ENCODE results near the gene MAP7D3.

DNA sequence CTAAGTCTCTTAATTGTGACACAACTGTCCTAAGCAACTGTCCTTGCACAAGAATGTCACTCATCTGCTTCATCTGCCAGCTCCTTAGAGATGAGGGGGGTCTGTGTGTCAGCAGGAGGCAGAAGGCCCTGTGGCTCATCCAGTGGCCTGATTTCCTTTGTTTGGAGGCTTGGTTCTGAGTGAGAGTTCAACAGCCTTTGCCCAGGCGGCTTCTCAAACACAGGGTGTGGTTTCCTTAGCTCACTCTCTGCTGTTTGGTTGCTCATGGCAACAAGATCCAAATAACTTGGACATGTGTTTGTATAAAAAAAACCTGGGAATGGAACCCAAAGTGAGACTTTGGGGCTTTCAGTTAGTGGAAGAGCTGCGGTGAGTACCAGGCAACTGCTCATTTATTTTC, 46.6 kb downstream of the MAP7D3 start:
- TF ChIP-seq, protein P1, sequence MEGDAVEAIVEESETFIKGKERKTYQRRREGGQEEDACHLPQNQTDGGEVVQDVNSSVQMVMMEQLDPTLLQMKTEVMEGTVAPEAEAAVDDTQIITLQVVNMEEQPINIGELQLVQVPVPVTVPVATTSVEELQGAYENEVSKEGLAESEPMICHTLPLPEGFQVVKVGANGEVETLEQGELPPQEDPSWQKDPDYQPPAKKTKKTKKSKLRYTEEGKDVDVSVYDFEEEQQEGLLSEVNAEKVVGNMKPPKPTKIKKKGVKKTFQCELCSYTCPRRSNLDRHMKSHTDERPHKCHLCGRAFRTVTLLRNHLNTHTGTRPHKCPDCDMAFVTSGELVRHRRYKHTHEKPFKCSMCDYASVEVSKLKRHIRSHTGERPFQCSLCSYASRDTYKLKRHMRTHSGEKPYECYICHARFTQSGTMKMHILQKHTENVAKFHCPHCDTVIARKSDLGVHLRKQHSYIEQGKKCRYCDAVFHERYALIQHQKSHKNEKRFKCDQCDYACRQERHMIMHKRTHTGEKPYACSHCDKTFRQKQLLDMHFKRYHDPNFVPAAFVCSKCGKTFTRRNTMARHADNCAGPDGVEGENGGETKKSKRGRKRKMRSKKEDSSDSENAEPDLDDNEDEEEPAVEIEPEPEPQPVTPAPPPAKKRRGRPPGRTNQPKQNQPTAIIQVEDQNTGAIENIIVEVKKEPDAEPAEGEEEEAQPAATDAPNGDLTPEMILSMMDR (IDR thresholded peaks at IDR 0.05): no peak
- peak; percentile 70 to 83 for TF ChIP-seq POLR2AphosphoS5 (IDR thresholded peaks at IDR 0.05)
- no peak for TF ChIP-seq POLR2A (IDR thresholded peaks at IDR 0.05; ENCODE audit: low read depth)

All from esophagus muscularis mucosa (tissue), 3 donors.